ENCODE data around the gene CCSER1.
"Not testable (repeated sequence)": the region's sequence is repeated elsewhere in the genome, so short reads cannot be mapped to it uniquely, and the experiment has no call there.

The CCSER1 gene

GRCh38 chr4:90245837-90246236 is 118.6 kb downstream of the CCSER1 start:
- H3K4me3 ChIP-seq (ENCODE audit: low read length), result no peak overlapping the region
- H3K4me1 ChIP-seq (ENCODE audit: control insufficient read depth, low read depth, low read length), result no peaks in the 10 kb centered on the region
- no peaks in the 10 kb centered on the region for H3K27me3 ChIP-seq (ENCODE audit: control insufficient read depth, insufficient read depth, low read length)
- H3K36me3 ChIP-seq (ENCODE audit: control insufficient read depth, low read depth, low read length), result no peaks in the 10 kb centered on the region
- no peak overlapping the region for H3K27ac ChIP-seq (ENCODE audit: low read length)
- H3K9me3 ChIP-seq (ENCODE audit: control insufficient read depth, low read depth, low read length), result no peaks in the 10 kb centered on the region
- H3K9ac ChIP-seq (ENCODE audit: low read length), result no peak overlapping the region

GRCh38 chr4:90246816-90247215 is 119.6 kb downstream of the CCSER1 start:
- no peaks in the 10 kb centered on the region for H3K36me3 ChIP-seq (ENCODE audit: control insufficient read depth, low read depth, low read length)
- H3K27me3 ChIP-seq (ENCODE audit: control insufficient read depth, insufficient read depth, low read length), result no peaks in the 10 kb centered on the region
- H3K9ac ChIP-seq (ENCODE audit: low read length), result no peak overlapping the region
- H3K4me3 ChIP-seq (ENCODE audit: low read length), result no peak overlapping the region
- H3K27ac ChIP-seq (ENCODE audit: low read length), result no peak overlapping the region
- H3K9me3 ChIP-seq (ENCODE audit: control insufficient read depth, low read depth, low read length), result no peaks in the 10 kb centered on the region
- H3K4me1 ChIP-seq (ENCODE audit: control insufficient read depth, low read depth, low read length), result no peaks in the 10 kb centered on the region

GRCh38 chr4:90254357-90254756 is 127.2 kb downstream of the CCSER1 start:
- Histone ChIP-seq H3K36me3 (ENCODE audit: control insufficient read depth, low read depth, low read length) (no peaks in the 10 kb centered on the region), H3K4me1 (ENCODE audit: control insufficient read depth, low read depth, low read length) (no peaks in the 10 kb centered on the region), H3K27ac (ENCODE audit: low read length) (no peak overlapping the region), H3K27me3 (ENCODE audit: control insufficient read depth, insufficient read depth, low read length) (no peaks in the 10 kb centered on the region), H3K4me3 (ENCODE audit: low read length) (no peak overlapping the region), H3K9me3 (ENCODE audit: control insufficient read depth, low read depth, low read length) (no peaks in the 10 kb centered on the region), H3K9ac (ENCODE audit: low read length) (no peak overlapping the region)

- no peaks in the 10 kb centered on the region for H3K9me3 ChIP-seq (ENCODE audit: control insufficient read depth, low read depth, low read length)
- H3K4me1 ChIP-seq (ENCODE audit: control insufficient read depth, low read depth, low read length), result no peaks in the 10 kb centered on the region
- H3K9ac ChIP-seq (ENCODE audit: low read length), result no peak overlapping the region
- H3K36me3 ChIP-seq (ENCODE audit: control insufficient read depth, low read depth, low read length), result no peaks in the 10 kb centered on the region
- no peak overlapping the region for H3K4me3 ChIP-seq (ENCODE audit: low read length)
- no peaks in the 10 kb centered on the region for H3K27me3 ChIP-seq (ENCODE audit: control insufficient read depth, insufficient read depth, low read length)
- no peak overlapping the region for H3K27ac ChIP-seq (ENCODE audit: low read length)
Measured at GRCh38 chr4:90274175-90274574, 147.0 kb downstream of the CCSER1 start.

GRCh38 chr4:90280954-90281353 is 153.8 kb downstream of the CCSER1 start:
- Histone ChIP-seq H3K4me1 (ENCODE audit: control insufficient read depth, low read depth, low read length) (peaks cover 5% of the 10 kb centered on the region), H3K36me3 (ENCODE audit: control insufficient read depth, low read depth, low read length) (no peaks in the 10 kb centered on the region), H3K9me3 (ENCODE audit: control insufficient read depth, low read depth, low read length) (no peaks in the 10 kb centered on the region), H3K4me3 (ENCODE audit: low read length) (no peak overlapping the region), H3K9ac (ENCODE audit: low read length) (no peak overlapping the region), H3K27me3 (ENCODE audit: control insufficient read depth, insufficient read depth, low read length) (no peaks in the 10 kb centered on the region), H3K27ac (ENCODE audit: low read length) (no peak overlapping the region)

- Histone ChIP-seq H3K27ac (ENCODE audit: low read length) (no peak overlapping the region), H3K9ac (ENCODE audit: low read length) (no peak overlapping the region), H3K36me3 (ENCODE audit: control insufficient read depth, low read depth, low read length) (no peaks in the 10 kb centered on the region), H3K4me3 (ENCODE audit: low read length) (no peak overlapping the region), H3K4me1 (ENCODE audit: control insufficient read depth, low read depth, low read length) (peaks cover 5% of the 10 kb centered on the region), H3K27me3 (ENCODE audit: control insufficient read depth, insufficient read depth, low read length) (no peaks in the 10 kb centered on the region), H3K9me3 (ENCODE audit: control insufficient read depth, low read depth, low read length) (no peaks in the 10 kb centered on the region)
Measured at GRCh38 chr4:90281541-90282355, 154.6 kb downstream of the CCSER1 start.

- no peak overlapping the region for H3K27ac ChIP-seq (ENCODE audit: low read length)
- no peak overlapping the region for H3K4me3 ChIP-seq (ENCODE audit: low read length)
- H3K9ac ChIP-seq (ENCODE audit: low read length), result no peak overlapping the region
- H3K36me3 ChIP-seq (ENCODE audit: control insufficient read depth, low read depth, low read length), result no peaks in the 10 kb centered on the region
- H3K9me3 ChIP-seq (ENCODE audit: control insufficient read depth, low read depth, low read length), result no peaks in the 10 kb centered on the region
- no peaks in the 10 kb centered on the region for H3K27me3 ChIP-seq (ENCODE audit: control insufficient read depth, insufficient read depth, low read length)
- no peaks in the 10 kb centered on the region for H3K4me1 ChIP-seq (ENCODE audit: control insufficient read depth, low read depth, low read length)
Measured at GRCh38 chr4:90290345-90290744, 163.2 kb downstream of the CCSER1 start.

- Histone ChIP-seq H3K4me3 (ENCODE audit: low read length) (no peak overlapping the region), H3K4me1 (ENCODE audit: control insufficient read depth, low read depth, low read length) (no peaks in the 10 kb centered on the region), H3K36me3 (ENCODE audit: control insufficient read depth, low read depth, low read length) (no peaks in the 10 kb centered on the region), H3K27me3 (ENCODE audit: control insufficient read depth, insufficient read depth, low read length) (no peaks in the 10 kb centered on the region), H3K27ac (ENCODE audit: low read length) (no peak overlapping the region), H3K9me3 (ENCODE audit: control insufficient read depth, low read depth, low read length) (no peaks in the 10 kb centered on the region), H3K9ac (ENCODE audit: low read length) (no peak overlapping the region)
Measured at GRCh38 chr4:90292438-90292837, 165.2 kb downstream of the CCSER1 start.

- Histone ChIP-seq H3K4me1 (ENCODE audit: control insufficient read depth, low read depth, low read length) (no peaks in the 10 kb centered on the region), H3K27ac (ENCODE audit: low read length) (no peak overlapping the region), H3K27me3 (ENCODE audit: control insufficient read depth, insufficient read depth, low read length) (no peaks in the 10 kb centered on the region), H3K9me3 (ENCODE audit: control insufficient read depth, low read depth, low read length) (no peaks in the 10 kb centered on the region), H3K4me3 (ENCODE audit: low read length) (no peak overlapping the region), H3K36me3 (ENCODE audit: control insufficient read depth, low read depth, low read length) (no peaks in the 10 kb centered on the region), H3K9ac (ENCODE audit: low read length) (no peak overlapping the region)
Measured at GRCh38 chr4:90293320-90293719, 166.1 kb downstream of the CCSER1 start.

GRCh38 chr4:90299373-90299772 is 172.2 kb downstream of the CCSER1 start:
- no peak overlapping the region for H3K27ac ChIP-seq (ENCODE audit: low read length)
- no peaks in the 10 kb centered on the region for H3K36me3 ChIP-seq (ENCODE audit: control insufficient read depth, low read depth, low read length)
- no peak overlapping the region for H3K9ac ChIP-seq (ENCODE audit: low read length)
- no peaks in the 10 kb centered on the region for H3K9me3 ChIP-seq (ENCODE audit: control insufficient read depth, low read depth, low read length)
- H3K4me3 ChIP-seq (ENCODE audit: low read length), result no peak overlapping the region
- no peaks in the 10 kb centered on the region for H3K27me3 ChIP-seq (ENCODE audit: control insufficient read depth, insufficient read depth, low read length)
- H3K4me1 ChIP-seq (ENCODE audit: control insufficient read depth, low read depth, low read length), result no peaks in the 10 kb centered on the region

GRCh38 chr4:90306810-90307209 is 179.6 kb downstream of the CCSER1 start:
- no peaks in the 10 kb centered on the region for H3K36me3 ChIP-seq (ENCODE audit: control insufficient read depth, low read depth, low read length)
- H3K27me3 ChIP-seq (ENCODE audit: control insufficient read depth, insufficient read depth, low read length), result no peaks in the 10 kb centered on the region
- no peaks in the 10 kb centered on the region for H3K9me3 ChIP-seq (ENCODE audit: control insufficient read depth, low read depth, low read length)
- no peaks in the 10 kb centered on the region for H3K4me1 ChIP-seq (ENCODE audit: control insufficient read depth, low read depth, low read length)
- no peak overlapping the region for H3K4me3 ChIP-seq (ENCODE audit: low read length)
- H3K27ac ChIP-seq (ENCODE audit: low read length), result no peak overlapping the region
- H3K9ac ChIP-seq (ENCODE audit: low read length), result no peak overlapping the region

- H3K9me3 ChIP-seq (ENCODE audit: control insufficient read depth, low read depth, low read length); H3K4me1 ChIP-seq (ENCODE audit: control insufficient read depth, low read depth, low read length); H3K4me3 ChIP-seq (ENCODE audit: low read length); H3K27me3 ChIP-seq (ENCODE audit: control insufficient read depth, insufficient read depth, low read length); H3K36me3 ChIP-seq (ENCODE audit: control insufficient read depth, low read depth, low read length); H3K9ac ChIP-seq (ENCODE audit: low read length); H3K27ac ChIP-seq (ENCODE audit: low read length): not testable (repeated sequence)
Measured at GRCh38 chr4:90317140-90317539, 189.9 kb downstream of the CCSER1 start.
